RPMI7951 (cell line): ENCODE data around the gene SV2C. TPM values are rescaled to one million over a fixed set of nuclear protein-coding genes. Genes with fewer than 3 reads are reported as not detected.

Experiments
- DNase-seq: peaks from one replicate; pipeline ENCODE4 v3.0.0-alpha.2; 2012; ENCODE audit warnings: low read depth
- total RNA-seq: library from RNA; depleted of rRNA; stranded (reverse); fragments of >200 nt; shearing (Covaris generic); gene quantifications from 2 replicates; pipeline ENCODE4 v1.2.3, GENCODE V29; 2014

Gene SV2C
- total RNA-seq, 1 experiment from 2014 or later, result under 0.01 TPM

GRCh38 chr5:76163111-76163628 lies 80.0 kb downstream of the SV2C start:
- DNase-seq, result no peak

DNA sequence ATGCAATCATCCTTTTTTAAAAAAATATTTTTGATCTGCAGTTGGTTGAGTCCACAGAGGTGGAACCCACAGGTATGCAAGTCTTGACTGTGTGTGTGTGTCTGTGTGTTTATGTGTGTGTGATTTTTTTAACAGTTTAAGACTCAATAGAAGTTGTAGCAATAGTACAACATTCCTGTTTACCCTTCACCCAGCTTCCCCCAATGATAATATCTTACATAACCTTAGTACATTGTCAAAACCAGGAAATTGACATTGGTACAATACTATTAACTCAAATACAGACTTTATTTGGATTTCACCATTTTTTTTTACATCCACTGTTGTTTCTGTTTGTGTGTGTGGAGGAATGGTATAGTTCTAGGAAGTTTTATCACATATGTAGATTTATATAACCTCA lies 81.8 kb downstream of the SV2C start:
- no peak for DNase-seq

GRCh38 chr5:76165711-76166374 lies 82.7 kb downstream of the SV2C start:
- DNase-seq, result no peak

GRCh38 chr5:76166886-76167576 lies 83.8 kb downstream of the SV2C start:
- DNase-seq, result no peak

GRCh38 chr5:76169146-76169905 lies 86.1 kb downstream of the SV2C start:
- no peak for DNase-seq

- DNase-seq, result no peak
These were observed 90.9 kb downstream of the SV2C start for GRCh38 chr5:76174101-76174500.

DNA sequence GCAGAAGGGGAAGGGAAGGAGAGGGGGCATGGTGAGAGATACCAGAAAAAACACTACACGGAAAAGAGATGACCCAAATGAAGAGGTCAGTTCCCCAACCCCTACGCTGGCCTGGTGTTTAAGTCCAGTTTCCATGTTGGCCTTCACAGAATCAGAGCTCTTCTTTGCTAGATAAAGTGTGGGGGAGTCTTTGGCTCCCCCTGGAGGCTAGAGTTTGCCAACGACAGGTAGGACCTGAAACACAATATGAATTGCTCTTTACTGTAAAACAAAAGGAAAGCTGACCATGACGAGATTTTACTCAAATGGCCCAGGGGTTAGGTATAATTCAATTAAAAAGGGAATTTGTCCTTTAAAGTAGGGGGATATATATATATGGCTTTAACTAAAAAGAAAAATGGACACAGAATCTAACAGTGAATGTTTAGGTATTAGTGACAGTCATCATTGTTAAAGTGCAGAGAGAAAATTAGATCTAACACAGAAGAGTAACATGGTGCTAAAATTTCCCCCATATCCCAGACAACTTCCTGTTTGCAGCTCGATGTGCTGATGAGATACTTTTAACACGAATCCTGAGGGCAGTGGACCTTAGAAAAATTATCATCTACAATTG lies 92.0 kb downstream of the SV2C start:
- peak; percentile 42 for DNase-seq

DNA sequence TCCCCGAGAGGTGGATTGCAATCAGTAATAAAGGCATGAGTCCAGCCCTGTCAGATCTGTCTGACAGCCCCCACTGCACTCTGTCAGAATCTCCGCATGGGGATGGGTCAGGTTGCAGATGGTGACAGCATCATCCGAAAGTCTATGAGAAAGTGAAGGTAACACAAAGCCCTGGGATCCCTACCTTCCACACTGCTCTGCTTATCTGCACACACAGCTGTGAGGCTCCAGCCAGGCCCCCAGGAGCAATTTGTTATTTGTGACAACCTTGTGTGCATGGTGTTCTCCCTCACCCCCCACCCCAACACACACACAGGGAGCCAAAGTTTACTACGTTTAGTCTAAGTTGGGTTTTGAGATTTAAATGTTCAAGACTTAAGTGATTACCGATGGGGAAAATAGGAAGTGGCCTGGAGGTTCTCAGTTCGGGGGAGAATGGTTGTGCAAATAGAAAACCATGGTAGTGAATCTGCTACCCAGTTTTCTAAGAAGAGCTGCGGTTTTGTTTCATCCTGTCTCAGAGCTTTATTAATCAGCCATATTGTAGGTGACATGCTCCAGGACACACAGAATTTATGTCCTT lies 92.7 kb downstream of the SV2C start:
- DNase-seq, result no peak

- DNase-seq, result no peak
These were observed 94.8 kb downstream of the SV2C start for GRCh38 chr5:76177978-76178377.

DNA sequence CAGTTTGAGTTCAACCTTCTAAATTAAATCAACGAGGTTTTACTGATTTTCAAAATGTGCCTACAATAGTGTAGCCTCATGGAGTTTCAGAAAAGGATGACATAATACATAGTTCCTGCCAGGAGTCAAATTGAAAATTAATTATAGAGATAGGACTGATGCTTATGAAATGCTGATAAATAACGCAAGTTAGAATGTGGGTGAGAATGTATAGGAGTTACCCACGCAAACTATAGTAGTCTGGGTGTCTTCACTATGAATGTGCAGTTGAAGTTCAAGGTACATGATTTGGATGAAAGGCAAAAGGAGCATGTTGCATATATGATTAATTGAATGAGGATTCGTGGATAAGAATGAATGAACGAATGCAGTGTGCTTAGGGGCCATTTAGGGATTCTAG lies 95.7 kb downstream of the SV2C start:
- DNase-seq, result no peak

GRCh38 chr5:76180814-76181805 lies 97.9 kb downstream of the SV2C start:
- DNase-seq, result no peak

GRCh38 chr5:76187386-76187785 lies 104.2 kb downstream of the SV2C start:
- no peak for DNase-seq

DNA sequence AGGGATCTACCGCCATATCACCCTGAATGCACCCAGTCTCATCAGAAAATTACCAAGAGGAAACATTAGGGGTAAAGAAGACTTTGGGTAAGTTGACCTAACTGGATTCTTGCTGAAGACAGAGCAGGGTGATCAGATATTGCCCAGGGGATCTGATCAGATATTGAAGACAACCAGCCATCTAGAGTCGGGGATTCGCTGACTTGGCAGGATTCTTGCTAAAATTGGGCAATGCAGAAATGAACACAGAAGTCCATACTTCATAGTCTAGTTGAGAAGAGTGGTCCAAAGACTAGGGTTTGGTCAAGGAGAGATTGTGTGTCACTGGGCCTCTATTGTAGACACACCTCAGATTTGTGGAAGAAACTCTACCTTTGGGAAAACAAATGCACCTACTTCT lies 107.2 kb downstream of the SV2C start:
- DNase-seq, result no peak

GRCh38 chr5:76192837-76193236 lies 109.7 kb downstream of the SV2C start:
- DNase-seq, result no peak

- DNase-seq, result no peak
These were observed 110.5 kb downstream of the SV2C start for GRCh38 chr5:76193635-76194034.

DNA sequence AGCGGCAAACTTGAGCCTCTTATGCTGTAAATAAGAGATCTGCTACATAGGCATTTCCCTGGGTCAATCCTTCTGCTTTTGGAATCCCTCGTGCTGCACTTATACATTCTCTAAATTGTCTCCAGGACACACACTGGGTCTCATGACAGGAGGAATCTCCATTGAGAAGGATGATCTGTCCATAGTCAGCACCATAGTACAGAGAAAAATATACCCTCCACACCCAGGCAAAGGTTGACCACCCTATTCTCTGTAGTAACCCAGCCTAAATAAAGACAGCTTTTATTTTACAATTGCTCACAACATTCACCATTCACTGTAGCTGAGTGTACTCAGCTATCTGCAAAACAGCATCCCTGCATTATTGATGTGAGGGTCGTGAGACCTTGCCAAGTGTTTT lies 111.2 kb downstream of the SV2C start:
- DNase-seq, result no peak

GRCh38 chr5:76196457-76196856 lies 113.3 kb downstream of the SV2C start:
- no peak for DNase-seq

GRCh38 chr5:76196886-76197489 lies 113.8 kb downstream of the SV2C start:
- DNase-seq, result no peak

GRCh38 chr5:76197726-76198125 lies 114.5 kb downstream of the SV2C start:
- DNase-seq, result no peak
